CMK (cell line): ENCODE data around the gene THSD8.

ENCODE experiments used
- DNase-seq: peaks from one replicate; pipeline ENCODE4 v3.0.0-alpha.2; 2010; ENCODE audit warnings: low read depth

THSD8 gene

GRCh38 chr19:12801466-12802266, at the start of gene THSD8, which contains the start of gene PRDX2:
THSD8 (plus strand) TSS chr19:12802069; CDS start chr19:12802072, 3 bp downstream.
PRDX2 (minus strand) TSS chr19:12801800; CDS start chr19:12801261, 539 bp downstream.
- DNase-seq, result no peak

- no peak for DNase-seq
These were observed 47.2 kb upstream of the THSD8 start for GRCh38 chr19:12754465-12755196.

- no peak for DNase-seq
These were observed 45.6 kb upstream of the THSD8 start for GRCh38 chr19:12756150-12756883.

- DNase-seq, result no peak
These were observed 44.2 kb upstream of the THSD8 start for GRCh38 chr19:12757544-12758274.

- no peak for DNase-seq
These were observed 42.2 kb upstream of the THSD8 start for GRCh38 chr19:12759686-12760085.

GRCh38 chr19:12763100-12763499, 38.8 kb upstream of the THSD8 start:
- DNase-seq, result no peak

GRCh38 chr19:12764698-12765097, 37.2 kb upstream of the THSD8 start:
- DNase-seq, result no peak

GRCh38 chr19:12766051-12766521, 35.8 kb upstream of the THSD8 start:
- no peak for DNase-seq

- no peak for DNase-seq
These were observed 34.7 kb upstream of the THSD8 start for GRCh38 chr19:12767150-12767549.

GRCh38 chr19:12767666-12768065, 34.2 kb upstream of the THSD8 start:
- no peak for DNase-seq

GRCh38 chr19:12769689-12770088, 32.2 kb upstream of the THSD8 start:
- DNase-seq, result no peak

- no peak for DNase-seq
These were observed 30.9 kb upstream of the THSD8 start for GRCh38 chr19:12770922-12771321.

- DNase-seq, result no peak
These were observed 29.5 kb upstream of the THSD8 start for GRCh38 chr19:12772323-12772722.

- DNase-seq, result no peak
These were observed 28.3 kb upstream of the THSD8 start for GRCh38 chr19:12773571-12773970.

- no peak for DNase-seq
These were observed 27.0 kb upstream of the THSD8 start, which contains the start of gene HOOK2 for GRCh38 chr19:12774588-12775555. HOOK2 (minus strand) TSS chr19:12775552; CDS start chr19:12775449, 103 bp downstream.

- no peak for DNase-seq
These were observed 24.5 kb upstream of the THSD8 start for GRCh38 chr19:12777217-12778016.

- no peak for DNase-seq
These were observed 23.6 kb upstream of the THSD8 start for GRCh38 chr19:12778017-12778904.

- no peak for DNase-seq
These were observed 23.0 kb upstream of the THSD8 start for GRCh38 chr19:12778905-12779161.
